Ureter (tissue), 1 donor: ENCODE results near the gene ERICH4. TPM values are rescaled to one million over a fixed set of nuclear protein-coding genes. Genes with fewer than 3 reads are reported as not detected.
"Not testable (repeated sequence)": the region's sequence is repeated elsewhere in the genome, so short reads cannot be mapped to it uniquely, and the experiment has no call there.

Experiments
- DNase-seq: peaks from one replicate; pipeline ENCODE4 v3.0.0-alpha.2; 2020; ENCODE audit warnings: low spot score
- total RNA-seq: library from RNA; stranded (reverse); gene quantifications from one replicate; pipeline ENCODE4 v1.2.4, GENCODE V29; 2023
- donor health status: DM: yes; HTN: yes; CAD: no.

ERICH4 gene
- total RNA-seq, 1 donor from 2014 or later = not detected

DNA sequence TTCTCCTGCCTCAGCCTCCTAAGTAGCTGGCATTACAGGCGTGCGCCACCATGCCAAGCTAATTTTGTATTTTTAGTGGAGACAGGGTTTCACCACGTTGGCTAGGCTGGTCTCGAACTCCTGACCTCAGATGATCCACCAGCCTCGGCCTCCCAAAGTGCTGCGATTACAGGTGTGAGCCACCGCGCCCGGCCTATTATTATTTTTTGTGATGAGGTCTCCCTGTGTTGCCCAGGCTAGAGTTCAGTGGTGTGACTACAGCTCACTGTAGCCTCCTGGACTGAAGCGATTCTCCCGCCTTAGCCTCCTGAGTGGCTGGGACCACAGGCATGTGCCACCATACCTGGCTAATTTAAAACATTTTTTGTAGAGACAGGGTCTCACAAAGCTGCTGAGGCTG is 7.6 kb upstream of the ERICH4 start:
- DNase-seq = not testable (repeated sequence)

DNA sequence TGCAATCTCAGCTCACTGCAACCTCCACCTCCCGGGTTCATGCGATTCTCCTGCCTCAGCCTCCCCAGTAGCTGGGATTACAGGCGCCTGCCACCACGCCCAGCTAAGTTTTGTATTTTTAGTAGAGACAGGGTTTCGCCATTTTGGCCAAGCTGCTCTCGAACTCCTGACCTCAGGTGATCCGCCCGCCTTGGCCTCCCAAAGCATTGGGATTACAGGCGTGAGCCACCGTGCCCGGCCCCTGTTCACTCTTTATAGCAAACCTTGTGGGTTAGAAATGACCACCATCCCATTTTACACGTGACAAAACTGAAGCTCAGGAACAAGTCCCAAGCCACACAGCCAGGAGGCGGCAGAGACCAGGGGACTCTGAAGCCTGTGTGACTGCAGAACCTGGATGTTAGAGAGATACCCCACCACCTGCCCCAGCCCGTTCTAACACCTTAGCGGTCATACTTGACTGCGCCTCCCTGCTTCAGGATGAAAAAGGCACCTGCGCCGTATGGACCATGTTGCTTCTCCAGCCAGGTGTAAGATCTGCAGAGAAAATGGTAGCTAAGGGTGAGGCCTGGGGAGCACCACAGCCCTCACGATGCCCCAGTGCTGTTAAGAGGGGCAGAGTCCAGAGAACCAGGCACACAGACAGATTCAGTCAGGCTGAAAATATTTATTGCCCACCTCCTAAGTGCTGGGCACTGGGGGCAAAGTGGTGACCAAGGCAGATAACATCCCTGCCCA is 6.9 kb upstream of the ERICH4 start:
- no peak for DNase-seq

DNA sequence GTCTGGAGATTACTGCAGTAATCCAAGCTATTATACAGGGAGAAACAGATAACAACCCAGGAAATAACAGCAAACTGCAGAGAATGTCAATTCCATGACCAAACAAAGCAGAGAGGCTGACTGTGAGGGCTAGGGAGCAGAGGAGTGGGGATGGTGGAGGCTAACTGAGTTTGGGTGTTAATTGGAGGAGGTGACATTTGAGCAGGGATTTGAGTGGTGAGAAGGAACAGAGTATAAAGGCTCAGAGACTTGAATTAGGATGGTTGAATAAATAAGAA is 6.3 kb upstream of the ERICH4 start:
- no peak for DNase-seq

DNA sequence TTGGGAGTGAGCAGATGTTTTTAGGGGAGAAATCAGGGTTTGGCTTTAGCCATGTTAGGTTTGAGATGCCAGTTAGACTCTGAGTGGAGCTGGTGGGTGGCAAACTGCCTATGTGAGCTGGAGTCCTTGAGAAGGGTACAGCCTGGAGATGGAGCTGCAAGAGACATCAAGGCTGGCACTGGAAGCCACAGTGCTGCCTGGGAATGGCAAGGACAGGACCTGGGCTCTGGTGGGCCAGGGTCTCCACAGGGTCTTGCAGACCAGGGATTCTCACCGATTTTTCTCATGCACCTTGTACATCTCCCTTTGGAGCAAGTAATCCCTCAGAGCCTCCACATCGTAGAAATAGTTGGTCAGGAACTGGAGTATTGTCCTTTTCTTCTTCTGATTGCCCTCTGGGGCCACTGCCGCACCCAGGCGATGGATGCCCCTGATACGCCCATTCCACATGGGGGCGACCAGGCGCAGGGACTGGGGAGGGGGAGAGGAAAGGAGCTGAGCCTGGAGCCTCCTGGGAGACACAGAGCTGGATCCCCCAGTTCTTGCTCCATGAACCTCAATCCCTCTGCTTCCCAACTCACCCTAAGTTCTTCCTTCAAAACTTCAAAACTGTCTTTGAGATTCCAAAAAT is 4.9 kb upstream of the ERICH4 start:
- DNase-seq = no peak

DNA sequence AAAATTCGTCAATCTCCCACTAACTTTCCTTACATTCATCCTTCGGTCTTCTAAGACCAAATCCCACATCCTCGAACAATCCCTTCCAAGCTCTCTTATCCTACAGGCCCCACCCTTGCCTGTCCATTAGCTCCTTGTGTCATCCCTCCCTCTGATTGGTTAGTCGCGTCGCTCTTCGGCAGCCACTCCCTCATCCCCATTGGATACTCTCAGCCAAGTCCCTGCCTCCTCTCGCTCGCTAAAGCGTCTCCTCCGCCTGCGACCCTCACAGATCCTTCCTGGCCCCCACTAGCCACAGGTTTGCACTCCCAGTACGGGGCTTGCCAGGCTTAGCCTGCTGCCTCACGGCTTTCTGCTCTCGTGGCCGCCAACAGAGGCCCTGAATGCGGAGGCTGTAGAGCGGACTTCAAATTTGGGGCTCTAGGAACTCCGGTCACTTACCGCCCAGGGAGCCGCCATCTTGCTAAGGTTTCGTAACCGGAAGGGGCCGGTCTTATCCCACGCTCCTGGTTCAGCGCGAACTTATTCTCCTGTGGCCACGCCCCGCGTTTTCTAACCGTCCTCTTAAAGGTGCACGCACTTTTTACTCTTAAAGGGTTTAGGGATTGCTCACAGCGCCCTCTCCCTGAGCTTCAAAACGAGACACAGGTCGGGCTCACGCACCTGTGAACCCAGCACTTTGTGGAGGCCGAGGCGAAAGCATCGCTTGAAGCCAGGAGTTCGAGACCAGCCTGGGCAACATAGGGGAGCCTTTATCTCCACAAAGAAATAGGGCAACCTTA is 3.3 kb upstream of the ERICH4 start, which contains the start of gene DMAC2:
Gene DMAC2 (minus strand): TSS at position 472 of the 782 bp plus-strand sequence. CDS start 13 bp downstream, at position 459.
- peak; percentile 95 for DNase-seq

DNA sequence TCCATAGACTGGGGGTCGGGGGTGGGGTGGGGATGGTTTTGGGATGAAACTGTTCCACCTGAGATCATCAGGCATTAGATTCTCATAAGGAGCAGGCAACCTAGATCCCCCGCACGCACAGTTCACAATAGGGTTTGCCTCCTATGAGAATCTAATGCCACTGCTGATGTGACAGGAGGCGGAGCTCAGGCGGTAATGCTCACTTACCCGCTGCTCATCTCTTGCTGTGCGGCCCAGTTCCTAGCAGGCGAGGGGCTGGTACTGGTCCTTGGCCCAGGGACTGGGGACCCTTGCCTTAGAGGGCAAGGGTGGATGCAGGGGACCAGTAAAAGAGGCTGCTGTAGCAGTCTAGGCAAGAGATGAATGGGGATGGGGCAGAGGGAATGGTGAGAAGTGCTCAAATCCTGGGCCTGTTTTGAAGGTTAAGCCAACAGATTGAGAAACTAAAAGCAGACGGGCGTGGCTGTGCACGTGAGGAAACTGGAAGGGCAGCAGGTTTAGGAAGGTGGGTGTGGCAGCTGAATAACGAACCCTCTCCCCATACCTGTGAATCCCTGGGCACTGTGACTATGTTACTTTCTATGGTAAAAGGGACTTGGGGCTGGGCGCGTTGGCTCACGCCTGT is 1.5 kb upstream of the ERICH4 start:
- DNase-seq = no peak

DNA sequence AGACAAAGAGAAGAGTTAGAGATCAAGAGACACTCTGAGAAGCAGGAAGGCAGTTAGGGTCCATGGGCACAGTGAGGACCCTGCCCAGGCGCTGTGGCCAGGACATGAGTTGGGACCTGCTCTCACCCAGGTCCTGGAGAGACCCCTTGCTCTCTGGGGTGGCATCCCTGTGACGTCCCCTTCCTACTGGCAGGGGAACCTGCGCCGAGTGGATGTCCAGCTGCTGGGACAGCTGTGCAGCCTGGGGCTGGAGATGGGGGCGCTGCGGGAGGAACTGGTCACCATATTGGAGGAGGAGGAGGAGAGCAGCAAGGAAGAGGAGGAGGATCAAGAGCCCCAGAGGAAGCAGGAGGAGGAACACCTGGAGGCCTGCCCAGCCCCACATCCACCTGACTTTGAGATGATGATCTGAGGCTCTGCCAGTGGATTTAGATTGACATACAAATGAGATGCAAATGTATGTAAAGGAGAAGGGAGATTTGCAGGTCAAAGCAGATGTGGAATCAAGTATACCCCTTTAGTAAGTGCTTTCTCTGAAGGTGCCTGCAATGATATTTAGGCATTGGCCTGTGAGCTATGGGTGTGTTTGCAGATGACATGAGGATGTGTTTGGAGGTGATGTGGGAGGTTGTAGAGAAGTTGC is 978 bp downstream of the ERICH4 start:
- no peak for DNase-seq

DNA sequence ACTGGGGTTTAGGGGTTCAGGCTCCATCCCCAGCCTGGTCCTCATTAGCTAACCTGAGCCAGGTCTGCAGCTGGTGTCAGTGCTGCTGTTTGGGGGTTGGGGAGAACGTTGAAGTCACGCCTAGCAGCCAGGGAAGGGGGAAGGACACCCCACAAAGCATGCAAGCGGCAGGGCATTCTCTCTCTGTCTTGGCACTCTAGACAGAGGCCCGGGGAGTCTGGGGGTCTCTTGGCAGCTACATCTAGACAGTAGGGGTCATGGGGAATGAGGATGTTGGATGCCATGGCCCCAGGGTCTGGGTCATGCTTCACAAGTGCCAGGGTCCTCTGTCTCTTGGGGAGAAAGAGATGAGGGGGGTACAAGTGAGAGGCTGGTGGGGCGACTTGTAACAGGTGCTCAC is 2.6 kb downstream of the ERICH4 start:
- DNase-seq = no peak

DNA sequence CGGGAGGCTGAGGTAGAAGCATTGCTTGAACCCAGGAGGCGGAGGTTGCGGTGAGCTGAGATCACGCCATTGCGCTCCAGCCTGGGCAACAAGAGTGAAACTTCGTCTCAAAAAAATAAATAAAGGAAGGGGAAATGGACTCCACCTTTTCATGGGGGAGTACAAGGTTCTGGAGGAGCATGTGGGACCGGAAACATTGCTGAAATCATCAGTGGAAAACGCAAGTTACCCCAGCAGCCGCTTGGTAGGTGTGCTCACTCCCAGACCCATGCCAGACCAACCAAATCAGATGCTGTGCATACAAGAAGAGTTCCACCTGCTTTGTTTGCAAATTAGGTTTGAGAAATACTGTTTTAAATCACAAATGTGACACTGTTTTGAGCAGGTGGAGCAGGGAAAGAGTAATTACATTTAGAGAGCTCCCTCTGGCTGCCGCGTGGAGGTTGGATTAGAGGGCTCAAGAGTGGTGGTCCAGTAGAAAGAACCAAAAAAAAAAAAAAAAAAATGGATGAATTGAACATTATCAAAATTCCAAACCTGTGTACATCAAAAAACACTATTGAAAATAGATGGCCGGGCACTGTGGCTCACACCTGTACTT is 4.9 kb downstream of the ERICH4 start:
- DNase-seq = no peak

DNA sequence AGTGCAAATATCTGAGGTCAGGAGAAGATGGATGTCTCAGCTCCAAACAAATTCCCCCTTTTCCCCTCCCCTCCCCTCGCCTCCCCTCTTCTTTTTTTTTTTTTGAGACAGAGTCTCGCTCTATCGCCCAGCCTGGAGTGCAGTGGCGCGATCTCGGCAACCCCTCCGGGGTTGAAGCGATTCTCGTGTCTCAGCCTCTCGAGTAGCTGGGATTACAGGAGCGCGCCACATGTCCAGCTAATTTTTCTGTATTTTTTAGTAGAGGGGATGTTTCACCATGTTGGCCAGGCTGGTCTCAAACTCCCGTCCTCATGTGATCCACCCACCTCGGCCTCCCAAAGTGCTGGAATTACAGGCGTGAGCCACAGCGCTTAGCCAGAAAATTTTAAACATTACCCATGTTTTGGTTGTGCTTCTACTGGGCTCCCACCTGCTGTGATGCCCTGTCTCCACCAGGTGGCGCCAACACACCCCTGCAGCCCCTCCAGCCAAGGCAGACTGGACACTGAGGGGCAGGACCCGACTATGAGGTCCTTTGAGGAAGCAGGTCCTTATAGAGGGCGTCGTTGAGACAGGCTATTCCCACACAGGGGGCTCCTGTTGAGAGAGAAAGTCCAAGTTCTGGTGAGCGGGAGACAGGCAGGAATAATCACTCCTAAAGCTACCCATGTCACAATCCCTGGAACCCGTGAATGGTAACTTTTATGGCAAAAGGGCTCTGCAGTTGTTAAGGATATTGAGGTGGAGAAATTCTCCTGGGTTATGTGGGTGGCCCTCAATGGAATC is 6.3 kb downstream of the ERICH4 start:
- peak; percentile 77 for DNase-seq

DNA sequence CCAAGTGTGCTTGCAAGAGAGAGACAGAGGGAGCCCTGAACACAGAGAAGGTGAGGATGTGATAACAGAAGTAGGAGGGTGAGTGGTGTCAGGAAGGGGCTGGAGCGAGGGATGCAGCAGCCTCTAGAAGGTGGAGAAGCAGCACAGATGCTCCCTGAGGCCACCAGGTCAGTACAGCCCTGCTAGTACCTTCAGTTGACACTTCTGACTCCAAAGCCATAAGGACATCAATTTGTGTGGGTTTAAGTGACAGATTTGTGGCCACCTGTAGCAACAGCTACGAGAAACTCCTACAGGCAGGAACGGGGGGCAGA is 6.9 kb downstream of the ERICH4 start:
- no peak for DNase-seq

DNA sequence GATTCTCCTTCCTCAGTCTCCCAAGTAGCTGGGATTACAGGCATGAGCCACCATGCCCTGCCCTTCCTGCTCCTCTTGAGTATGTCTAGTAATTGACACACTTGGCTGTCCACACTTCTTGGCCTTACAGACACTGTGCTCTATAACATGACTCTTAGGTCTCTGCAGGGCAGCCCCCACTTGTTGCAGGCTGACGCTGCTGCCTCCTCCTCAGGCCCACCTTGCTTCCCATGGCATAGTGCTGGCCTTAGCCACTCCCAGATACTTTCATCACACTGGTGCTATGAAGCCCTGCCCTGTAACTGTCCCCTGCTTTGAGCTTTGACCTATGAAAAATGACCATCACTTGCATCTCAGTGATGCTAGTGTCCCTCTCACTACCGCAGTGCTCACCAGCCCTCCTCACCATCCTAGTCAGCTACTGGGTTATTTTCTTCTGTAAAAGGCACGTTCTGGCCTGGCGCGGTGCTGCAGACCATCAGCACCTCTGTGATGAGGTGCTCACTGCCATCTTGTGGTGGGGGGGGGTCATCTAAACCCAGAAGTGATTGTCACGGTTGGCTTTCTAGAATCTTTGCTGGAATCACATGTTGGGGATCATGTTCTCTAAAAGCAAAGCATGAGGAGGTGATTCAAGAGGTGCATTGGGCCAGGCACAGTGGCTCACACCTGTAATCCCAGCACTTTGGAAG is 9.8 kb downstream of the ERICH4 start:
- DNase-seq = no peak

DNA sequence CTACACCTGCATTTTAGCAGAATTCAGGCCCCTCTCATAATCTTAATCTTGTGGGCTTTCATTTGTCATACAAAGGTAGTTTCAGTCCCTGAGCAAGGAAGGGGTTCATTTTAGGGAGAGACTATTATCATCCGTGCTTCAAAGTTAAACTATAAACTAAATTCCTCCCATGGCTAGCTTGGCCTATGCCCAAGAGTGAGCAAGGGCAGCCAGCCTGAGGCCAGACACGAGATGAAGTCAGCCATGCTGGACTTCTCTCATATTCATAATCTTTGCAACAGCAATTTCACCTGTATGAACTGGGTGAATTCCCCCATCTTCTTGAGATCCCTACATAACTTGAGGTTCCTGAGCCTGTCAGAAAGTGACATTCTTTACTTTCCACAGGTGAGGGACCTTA is 13.0 kb downstream of the ERICH4 start:
- DNase-seq = no peak

DNA sequence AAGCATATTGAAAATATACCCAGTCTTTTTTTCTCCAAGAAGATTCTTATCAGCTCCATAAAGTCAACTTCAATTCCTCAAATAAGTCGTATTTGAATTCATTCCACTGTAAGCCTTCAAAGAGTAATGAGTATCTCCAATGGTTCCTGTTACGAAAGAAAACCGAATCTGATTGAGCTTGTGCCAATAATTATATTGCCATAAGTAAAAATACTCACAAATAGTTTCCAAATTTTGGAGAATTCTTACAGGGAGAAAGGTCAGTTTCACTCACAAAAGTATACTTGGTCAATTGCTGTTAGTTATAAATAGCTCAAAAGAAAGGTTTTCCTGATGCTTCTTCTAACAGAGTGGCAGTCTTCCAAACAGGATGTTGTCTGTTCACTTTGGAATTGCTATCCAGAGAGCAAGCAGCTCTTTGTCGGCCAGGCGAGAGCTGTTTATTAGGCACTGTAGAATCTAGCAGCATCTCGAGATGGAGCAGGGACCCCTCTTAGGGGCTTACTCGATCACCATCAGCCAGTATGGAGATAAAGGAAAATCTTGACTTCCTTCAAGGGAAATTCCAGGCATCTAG is 13.5 kb downstream of the ERICH4 start:
- DNase-seq = no peak

DNA sequence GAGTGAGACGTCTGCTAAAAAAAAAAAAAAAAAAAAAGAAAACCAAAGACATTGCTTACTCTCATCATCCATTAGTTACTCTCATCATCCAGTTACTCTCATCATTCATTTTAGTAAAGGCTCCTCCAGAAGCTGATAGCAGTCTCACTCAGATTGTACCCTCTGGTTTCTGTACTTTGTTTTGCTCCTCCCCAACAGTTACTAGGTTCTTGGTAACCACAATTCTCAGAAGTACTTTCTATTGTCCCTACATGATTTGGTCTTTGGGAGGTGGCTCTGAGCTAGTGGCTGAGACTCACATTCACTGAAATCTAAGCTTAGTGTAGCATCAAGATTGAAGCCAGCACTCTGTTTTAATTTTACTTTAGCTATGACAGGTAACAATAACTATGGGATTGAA is 14.3 kb downstream of the ERICH4 start:
- no peak for DNase-seq

DNA sequence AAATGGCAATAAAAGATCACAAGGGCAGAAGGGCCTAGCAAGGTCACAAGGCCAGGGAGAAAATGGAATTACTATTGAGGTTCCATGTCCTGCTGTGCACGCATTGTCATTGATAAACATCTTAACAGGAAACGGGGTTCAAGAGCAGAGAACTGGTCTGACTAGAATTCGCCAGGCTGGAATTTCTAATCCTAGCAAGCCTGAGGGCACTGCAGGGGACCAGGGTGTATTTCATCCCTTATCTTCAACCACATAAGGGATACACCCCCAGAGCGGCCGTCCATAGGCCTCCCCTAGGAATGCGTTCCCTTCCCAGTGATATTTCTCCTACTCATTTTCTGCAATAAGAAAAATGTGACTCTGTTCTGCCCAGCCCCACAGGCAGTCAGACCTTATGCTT is 19.5 kb downstream of the ERICH4 start:
- DNase-seq = no peak

DNA sequence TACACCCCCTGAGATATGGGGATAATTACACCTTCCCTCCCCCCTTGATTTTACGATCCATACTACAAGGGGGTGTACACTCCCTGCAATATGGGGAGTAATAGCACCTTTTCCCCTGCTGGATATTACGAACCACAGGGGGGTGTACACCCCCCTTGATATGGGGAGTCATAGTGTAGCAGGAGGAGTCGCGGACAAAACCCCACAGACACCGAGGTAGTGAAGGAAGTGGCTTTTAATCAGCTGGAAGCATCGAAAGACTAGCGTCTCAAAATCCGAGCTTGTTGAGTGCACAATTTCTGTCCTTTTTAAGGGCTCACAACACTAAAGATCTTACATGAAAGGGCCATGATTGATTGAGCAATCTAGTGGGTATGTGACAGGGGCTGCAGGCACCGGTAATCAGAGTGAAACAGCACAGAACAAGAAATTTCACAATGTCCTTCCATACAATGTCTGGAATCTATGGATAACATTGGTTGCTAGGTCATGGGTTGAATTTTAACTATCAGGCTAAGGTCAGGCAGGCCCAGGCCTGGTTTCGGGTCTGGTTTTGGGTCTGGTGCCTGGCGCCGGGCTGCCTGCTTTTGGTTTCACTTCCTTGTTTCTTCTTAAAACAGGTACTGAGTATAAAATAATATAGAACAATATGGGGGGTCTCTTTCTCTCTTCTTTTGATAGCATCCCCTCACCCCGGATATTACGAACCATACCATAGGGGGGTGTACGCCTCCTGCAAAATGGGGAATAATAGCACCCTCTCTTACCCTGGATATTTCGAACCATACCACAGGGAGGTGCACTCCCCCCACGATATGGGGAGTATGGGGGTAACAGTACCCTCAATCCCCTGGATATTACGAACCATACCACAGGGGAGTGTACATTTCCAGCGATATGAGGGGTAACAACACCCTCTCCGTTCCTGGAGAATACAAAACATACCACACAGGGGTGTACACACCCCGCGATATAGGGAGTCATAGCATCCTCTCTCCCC is 20.6 kb downstream of the ERICH4 start:
- not testable (repeated sequence) for DNase-seq

DNA sequence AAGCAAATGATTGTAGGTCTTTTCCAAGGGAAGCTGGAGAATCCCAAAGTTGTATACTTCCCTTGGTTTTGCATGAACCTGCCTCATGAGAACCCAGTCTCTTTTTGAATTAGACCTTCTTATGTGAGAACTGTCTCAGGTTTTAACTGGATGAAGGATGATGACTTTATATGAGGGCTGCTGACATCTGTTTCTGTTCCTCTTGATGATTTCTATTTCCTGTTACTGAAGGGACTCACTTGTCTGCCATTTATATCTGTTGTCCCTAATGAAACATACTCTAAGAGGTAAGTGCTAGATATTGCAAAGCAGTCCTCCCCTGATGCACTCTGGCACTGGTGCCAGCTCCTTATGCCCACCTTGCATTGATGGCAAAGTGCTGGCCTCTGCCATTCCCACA is 33.6 kb downstream of the ERICH4 start:
- DNase-seq = no peak

DNA sequence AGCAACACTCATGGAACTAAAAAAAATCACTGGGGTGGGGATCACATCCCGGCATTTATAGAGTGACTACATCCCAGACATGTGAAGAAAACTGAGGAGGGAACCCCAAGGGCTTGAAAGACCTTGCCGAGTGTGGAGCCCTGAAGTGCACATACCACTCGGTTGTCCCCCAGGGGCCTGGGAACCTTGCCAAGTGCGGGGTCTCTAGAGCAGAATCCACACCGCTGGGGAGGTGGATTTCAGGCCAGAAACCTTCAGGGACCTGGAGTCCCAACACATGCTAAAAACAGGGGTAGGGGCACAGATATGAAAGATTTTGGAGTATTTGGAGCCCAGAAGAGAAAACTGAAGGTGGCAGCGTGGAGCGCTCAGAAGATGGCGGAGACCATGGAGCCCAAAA is 35.2 kb downstream of the ERICH4 start:
- no peak for DNase-seq
